C4-2B (cell line): ENCODE results near the gene AGAP1.

Source experiments
- ZFX ChIP-seq: fragments of 450-650 bp; IDR thresholded peaks from 2 replicates; pipeline ENCODE4 v1.6.1; 2017
- TF ChIP-seq, protein P1 (sequence below): fragments of 450-650 bp; conservative IDR thresholded peaks from 2 replicates; pipeline ENCODE4 v1.5.1; 2017; ENCODE audit warnings: mild to moderate bottlenecking

GRCh38 chr2:235674812-235675211, 181.0 kb downstream of the AGAP1 start:
- TF ChIP-seq, protein P1, sequence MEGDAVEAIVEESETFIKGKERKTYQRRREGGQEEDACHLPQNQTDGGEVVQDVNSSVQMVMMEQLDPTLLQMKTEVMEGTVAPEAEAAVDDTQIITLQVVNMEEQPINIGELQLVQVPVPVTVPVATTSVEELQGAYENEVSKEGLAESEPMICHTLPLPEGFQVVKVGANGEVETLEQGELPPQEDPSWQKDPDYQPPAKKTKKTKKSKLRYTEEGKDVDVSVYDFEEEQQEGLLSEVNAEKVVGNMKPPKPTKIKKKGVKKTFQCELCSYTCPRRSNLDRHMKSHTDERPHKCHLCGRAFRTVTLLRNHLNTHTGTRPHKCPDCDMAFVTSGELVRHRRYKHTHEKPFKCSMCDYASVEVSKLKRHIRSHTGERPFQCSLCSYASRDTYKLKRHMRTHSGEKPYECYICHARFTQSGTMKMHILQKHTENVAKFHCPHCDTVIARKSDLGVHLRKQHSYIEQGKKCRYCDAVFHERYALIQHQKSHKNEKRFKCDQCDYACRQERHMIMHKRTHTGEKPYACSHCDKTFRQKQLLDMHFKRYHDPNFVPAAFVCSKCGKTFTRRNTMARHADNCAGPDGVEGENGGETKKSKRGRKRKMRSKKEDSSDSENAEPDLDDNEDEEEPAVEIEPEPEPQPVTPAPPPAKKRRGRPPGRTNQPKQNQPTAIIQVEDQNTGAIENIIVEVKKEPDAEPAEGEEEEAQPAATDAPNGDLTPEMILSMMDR, result no peak
- no peak for TF ChIP-seq ZFX
